Fibroblast of mammary gland (primary cell): ENCODE data around the gene PCSK1.
A peak's percentile ranks its signal among the peaks of the same experiment; 100 is the strongest.

ENCODE experiments used
- DNase-seq: peaks from one replicate; pipeline ENCODE4 v3.0.0-alpha.2; 2010; ENCODE audit warnings: low read depth
- H3K4me3 ChIP-seq: 2 replicates; pipeline ENCODE4 v1.5.1; 2011; ENCODE audit warnings: low read depth, mild to moderate bottlenecking, low read length, moderate library complexity; ENCODE audit not compliant: control insufficient read depth
- TF ChIP-seq, protein P1 (sequence below): conservative IDR thresholded peaks from 2 replicates; pipeline ENCODE4 v1.5.1; 2011; ENCODE audit warnings: low read depth, low read length, inconsistent platforms; ENCODE audit not compliant: control insufficient read depth, insufficient read depth

Gene PCSK1

GRCh38 chr5:96347502-96348292 lies 85.4 kb downstream of the PCSK1 start:
- TF ChIP-seq, protein P1, sequence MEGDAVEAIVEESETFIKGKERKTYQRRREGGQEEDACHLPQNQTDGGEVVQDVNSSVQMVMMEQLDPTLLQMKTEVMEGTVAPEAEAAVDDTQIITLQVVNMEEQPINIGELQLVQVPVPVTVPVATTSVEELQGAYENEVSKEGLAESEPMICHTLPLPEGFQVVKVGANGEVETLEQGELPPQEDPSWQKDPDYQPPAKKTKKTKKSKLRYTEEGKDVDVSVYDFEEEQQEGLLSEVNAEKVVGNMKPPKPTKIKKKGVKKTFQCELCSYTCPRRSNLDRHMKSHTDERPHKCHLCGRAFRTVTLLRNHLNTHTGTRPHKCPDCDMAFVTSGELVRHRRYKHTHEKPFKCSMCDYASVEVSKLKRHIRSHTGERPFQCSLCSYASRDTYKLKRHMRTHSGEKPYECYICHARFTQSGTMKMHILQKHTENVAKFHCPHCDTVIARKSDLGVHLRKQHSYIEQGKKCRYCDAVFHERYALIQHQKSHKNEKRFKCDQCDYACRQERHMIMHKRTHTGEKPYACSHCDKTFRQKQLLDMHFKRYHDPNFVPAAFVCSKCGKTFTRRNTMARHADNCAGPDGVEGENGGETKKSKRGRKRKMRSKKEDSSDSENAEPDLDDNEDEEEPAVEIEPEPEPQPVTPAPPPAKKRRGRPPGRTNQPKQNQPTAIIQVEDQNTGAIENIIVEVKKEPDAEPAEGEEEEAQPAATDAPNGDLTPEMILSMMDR = no peak
- H3K4me3 ChIP-seq = no peak overlapping the region
- DNase-seq = peak; percentile 48

DNA sequence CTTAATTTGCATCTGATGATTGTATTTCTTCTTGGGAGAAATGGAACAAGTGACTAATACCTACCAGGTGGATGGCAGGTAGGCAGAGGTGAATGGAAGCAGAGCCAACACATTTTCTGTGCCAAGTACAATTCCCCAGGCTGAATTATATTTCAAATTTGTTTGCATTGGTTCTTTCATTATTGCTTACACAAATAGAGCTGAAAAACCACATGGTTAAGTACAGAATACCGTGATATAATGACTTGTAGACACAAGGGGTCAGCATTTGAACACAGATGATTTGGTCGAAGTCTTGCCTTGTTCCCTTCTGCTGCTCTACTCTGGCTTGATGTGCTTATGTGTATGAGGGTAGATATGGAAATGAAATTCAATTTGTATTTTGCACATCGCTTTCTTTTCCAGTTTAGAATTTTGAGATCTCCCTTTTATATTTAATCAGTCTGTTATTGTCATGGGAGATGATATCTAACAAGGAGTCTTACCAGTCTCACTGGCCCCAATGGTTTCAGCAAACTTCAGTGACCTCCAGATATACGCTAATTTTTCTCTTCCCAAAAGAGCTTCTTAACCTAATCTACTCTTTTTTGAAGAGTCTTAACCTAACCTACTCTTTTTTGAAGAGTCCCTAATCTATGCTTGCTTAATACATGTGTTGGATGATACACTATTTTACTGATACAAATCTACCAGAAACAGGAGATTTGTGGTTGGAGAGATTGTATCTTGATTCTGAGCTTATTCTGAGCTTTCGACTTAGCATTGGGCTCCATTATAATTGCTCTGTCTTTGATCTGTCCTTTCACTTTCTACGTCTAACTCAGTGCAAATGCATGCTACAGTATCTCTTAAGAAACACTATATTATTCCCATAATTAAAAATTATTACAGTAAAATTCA lies 88.1 kb downstream of the PCSK1 start:
- TF ChIP-seq, protein P1 = peak; percentile 66
- DNase-seq = peak; percentile 90
- no peak overlapping the region for H3K4me3 ChIP-seq

DNA sequence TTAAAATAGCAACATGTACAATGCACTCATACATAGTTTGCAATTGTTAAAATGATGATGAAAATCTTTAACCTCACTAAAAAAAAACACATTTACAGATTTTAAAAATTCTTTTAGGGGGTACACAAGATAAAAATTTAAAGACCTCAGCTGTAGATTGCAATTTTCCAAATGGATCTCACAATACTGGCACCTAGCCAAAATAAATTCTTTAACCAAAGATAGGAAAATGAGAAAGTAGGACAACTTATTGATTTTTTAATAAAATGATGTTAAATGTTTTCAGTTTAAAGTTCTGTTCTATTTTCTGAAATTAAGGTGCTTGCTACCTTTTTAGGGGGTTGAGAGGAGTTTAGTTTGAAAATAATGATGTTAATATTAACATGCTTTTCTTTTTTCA lies 90.0 kb downstream of the PCSK1 start:
- TF ChIP-seq, protein P1 = no peak
- DNase-seq = no peak
- no peak overlapping the region for H3K4me3 ChIP-seq

DNA sequence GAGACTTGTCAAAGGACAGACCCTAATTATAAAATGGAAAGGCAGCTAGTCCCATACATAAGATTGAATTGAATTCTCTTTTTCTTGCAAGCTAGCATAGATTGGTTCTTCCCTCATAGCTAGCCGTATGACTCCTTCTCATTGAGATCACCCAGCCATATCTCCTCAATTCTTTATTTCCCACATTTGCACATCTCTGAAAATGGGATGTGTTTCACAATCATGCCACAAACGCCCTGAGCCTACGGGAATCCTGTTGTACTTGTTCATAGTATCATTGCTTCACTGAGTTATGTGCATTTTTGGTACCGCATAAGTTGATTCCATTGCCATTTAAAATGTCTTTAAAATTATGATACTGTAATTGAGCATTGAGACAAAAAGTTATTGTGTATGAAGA lies 90.5 kb downstream of the PCSK1 start:
- no peak overlapping the region for H3K4me3 ChIP-seq
- TF ChIP-seq, protein P1 = no peak
- peak; percentile 46 for DNase-seq
